Glutamatergic neuron (in vitro differentiated cells): Measurements from ENCODE around the gene LRRK1. TPM values are rescaled to one million over a fixed set of nuclear protein-coding genes. Genes with fewer than 3 reads are reported as not detected.

ENCODE experiments used
- DNase-seq: peaks from one replicate; pipeline ENCODE4 v3.0.0; 2022
- H3K27ac Mint-ChIP-seq: one replicate; pipeline ENCODE4 v1.8.0; 2020; ENCODE audit warnings: mild to moderate bottlenecking, mixed read lengths, inconsistent platforms; ENCODE audit not compliant: unreplicated experiment
- H3K27me3 Mint-ChIP-seq: one replicate; pipeline ENCODE4 v1.8.0; 2020; ENCODE audit warnings: mild to moderate bottlenecking, moderate library complexity, mixed read lengths, inconsistent platforms; ENCODE audit not compliant: unreplicated experiment
- H3K36me3 Mint-ChIP-seq: one replicate; pipeline ENCODE4 v1.8.0; 2020; ENCODE audit warnings: mild to moderate bottlenecking, mixed read lengths, inconsistent platforms; ENCODE audit not compliant: unreplicated experiment
- H3K4me1 Mint-ChIP-seq: one replicate; pipeline ENCODE4 v1.8.0; 2020; ENCODE audit warnings: mild to moderate bottlenecking, low read depth, mixed read lengths, inconsistent platforms; ENCODE audit not compliant: unreplicated experiment
- H3K4me3 Mint-ChIP-seq: one replicate; pipeline ENCODE4 v1.8.0; 2020; ENCODE audit warnings: mild to moderate bottlenecking, mixed read lengths, inconsistent platforms; ENCODE audit not compliant: unreplicated experiment
- H3K9me3 Mint-ChIP-seq: one replicate; pipeline ENCODE4 v1.8.0; 2020; ENCODE audit warnings: mild to moderate bottlenecking, moderate library complexity, mixed read lengths, inconsistent platforms; ENCODE audit not compliant: unreplicated experiment
- total RNA-seq: library from RNA; stranded (reverse); fragmentation: NEBNext Ultra II Directional; extraction: Animal tissue kit (Norgen Biotek cat#: 25700); gene quantifications from one replicate; pipeline ENCODE4 v1.2.1, GENCODE V29; 2021; ENCODE audit not compliant: unreplicated experiment
- TF ChIP-seq, protein P1 (sequence below): fragments of 200-600 bp; sonication (generic); IDR thresholded peaks from one replicate; pipeline ENCODE4 v1.5.0; 2021; ENCODE audit not compliant: partially characterized antibody, unreplicated experiment

LRRK1 gene
- total RNA-seq, 1 donor from 2014 or later: 1.5 TPM

GRCh38 chr15:101014921-101015841, 96.0 kb downstream of the LRRK1 start:
- Mint-ChIP-seq H3K36me3 (no peaks in the 10 kb centered on the region), H3K4me1 (peaks cover 22% of the 10 kb centered on the region), H3K4me3 (no peak overlapping the region), H3K27ac (peak overlapping the region; percentile 4), H3K9me3 (peaks cover 10% of the 10 kb centered on the region), H3K27me3 (peaks cover 2% of the 10 kb centered on the region)
- peak; percentile 83 for DNase-seq
- TF ChIP-seq, protein P1, sequence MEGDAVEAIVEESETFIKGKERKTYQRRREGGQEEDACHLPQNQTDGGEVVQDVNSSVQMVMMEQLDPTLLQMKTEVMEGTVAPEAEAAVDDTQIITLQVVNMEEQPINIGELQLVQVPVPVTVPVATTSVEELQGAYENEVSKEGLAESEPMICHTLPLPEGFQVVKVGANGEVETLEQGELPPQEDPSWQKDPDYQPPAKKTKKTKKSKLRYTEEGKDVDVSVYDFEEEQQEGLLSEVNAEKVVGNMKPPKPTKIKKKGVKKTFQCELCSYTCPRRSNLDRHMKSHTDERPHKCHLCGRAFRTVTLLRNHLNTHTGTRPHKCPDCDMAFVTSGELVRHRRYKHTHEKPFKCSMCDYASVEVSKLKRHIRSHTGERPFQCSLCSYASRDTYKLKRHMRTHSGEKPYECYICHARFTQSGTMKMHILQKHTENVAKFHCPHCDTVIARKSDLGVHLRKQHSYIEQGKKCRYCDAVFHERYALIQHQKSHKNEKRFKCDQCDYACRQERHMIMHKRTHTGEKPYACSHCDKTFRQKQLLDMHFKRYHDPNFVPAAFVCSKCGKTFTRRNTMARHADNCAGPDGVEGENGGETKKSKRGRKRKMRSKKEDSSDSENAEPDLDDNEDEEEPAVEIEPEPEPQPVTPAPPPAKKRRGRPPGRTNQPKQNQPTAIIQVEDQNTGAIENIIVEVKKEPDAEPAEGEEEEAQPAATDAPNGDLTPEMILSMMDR: peak; percentile 90

DNA sequence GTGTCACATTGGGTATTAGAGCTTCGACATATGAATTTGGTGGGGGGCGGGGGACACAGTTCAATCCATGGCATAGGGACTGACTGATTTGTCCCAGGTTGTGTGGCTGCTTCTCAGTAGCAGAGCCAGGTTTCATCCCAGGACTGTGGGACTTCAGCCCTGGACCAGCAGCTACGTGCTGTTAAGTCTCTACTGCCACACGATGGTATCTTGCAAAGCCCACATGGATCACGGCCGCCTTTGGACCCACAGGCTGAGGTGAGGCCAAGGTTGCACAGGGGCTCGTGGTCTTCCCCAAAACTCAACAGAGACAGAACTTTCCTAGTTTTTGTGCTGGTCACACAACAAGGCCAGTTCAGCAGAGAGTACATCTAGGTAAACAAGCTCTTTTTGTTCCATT, 97.4 kb downstream of the LRRK1 start:
- H3K9me3 Mint-ChIP-seq: peaks cover 10% of the 10 kb centered on the region
- H3K36me3 Mint-ChIP-seq: no peaks in the 10 kb centered on the region
- H3K4me1 Mint-ChIP-seq: peaks cover 22% of the 10 kb centered on the region
- TF ChIP-seq, protein P1: no peak
- no peak for DNase-seq
- no peak overlapping the region for H3K27ac Mint-ChIP-seq
- peaks cover 5% of the 10 kb centered on the region for H3K27me3 Mint-ChIP-seq
- H3K4me3 Mint-ChIP-seq: no peak overlapping the region

GRCh38 chr15:101017093-101017754, 98.1 kb downstream of the LRRK1 start:
- Mint-ChIP-seq H3K9me3 (peaks cover 8% of the 10 kb centered on the region), H3K36me3 (no peaks in the 10 kb centered on the region), H3K4me1 (peaks cover 22% of the 10 kb centered on the region), H3K27me3 (peaks cover 5% of the 10 kb centered on the region), H3K4me3 (no peak overlapping the region), H3K27ac (no peak overlapping the region)
- TF ChIP-seq, protein P1: no peak
- no peak for DNase-seq

- DNase-seq: no peak
- TF ChIP-seq, protein P1: no peak
- no peaks in the 10 kb centered on the region for H3K36me3 Mint-ChIP-seq
- H3K9me3 Mint-ChIP-seq: peaks cover 8% of the 10 kb centered on the region
- peaks cover 22% of the 10 kb centered on the region for H3K4me1 Mint-ChIP-seq
- H3K27ac Mint-ChIP-seq: no peak overlapping the region
- no peak overlapping the region for H3K4me3 Mint-ChIP-seq
- peaks cover 5% of the 10 kb centered on the region for H3K27me3 Mint-ChIP-seq
These were observed 98.9 kb downstream of the LRRK1 start for GRCh38 chr15:101018016-101018415.

DNA sequence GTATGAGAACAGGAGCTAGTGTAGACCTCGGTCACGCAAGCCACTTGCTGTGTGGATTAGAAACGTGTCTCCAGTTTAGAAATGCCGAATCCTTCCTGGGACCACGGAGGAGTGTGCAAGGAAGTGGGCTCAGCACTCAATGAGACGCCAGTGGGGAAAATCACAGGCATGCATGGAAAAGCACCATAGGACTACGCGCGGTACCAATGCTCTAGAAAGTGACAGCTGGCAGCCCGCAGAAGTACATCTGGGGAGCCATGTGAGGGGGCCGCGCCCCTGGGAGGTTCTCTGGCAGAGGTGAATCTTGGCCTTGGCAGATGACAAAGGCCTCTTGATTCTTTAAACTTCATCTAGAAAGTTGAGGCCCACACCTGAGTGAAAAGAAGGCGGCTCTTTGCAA, 99.3 kb downstream of the LRRK1 start:
- H3K27ac Mint-ChIP-seq: no peak overlapping the region
- no peaks in the 10 kb centered on the region for H3K36me3 Mint-ChIP-seq
- peaks cover 8% of the 10 kb centered on the region for H3K27me3 Mint-ChIP-seq
- no peak overlapping the region for H3K4me3 Mint-ChIP-seq
- DNase-seq: no peak
- TF ChIP-seq, protein P1: no peak
- peaks cover 8% of the 10 kb centered on the region for H3K9me3 Mint-ChIP-seq
- peaks cover 22% of the 10 kb centered on the region for H3K4me1 Mint-ChIP-seq
